Esophagus muscularis mucosa (tissue), 4 donors: ENCODE measurements around the gene CLDN4.

ENCODE experiments used
- CTCF ChIP-seq, 3 experiments: fragments of 200-600 bp in 2 of 3; fragments of 450-650 bp in 1 of 3; sonication (generic) in 2 of 3; IDR thresholded peaks; one replicate each; pipeline ENCODE4 v1.5.1; 2017 to 2019; ENCODE audit warnings: antibody characterized with exemption in 3 of 3, mild to moderate bottlenecking in 2 of 3, moderate library complexity in 1 of 3
- EP300 ChIP-seq: sonication (generic); formaldehyde crosslinking; IDR thresholded peaks from one replicate; pipeline ENCODE4 v1.6.1; 2017; ENCODE audit warnings: antibody characterized with exemption
- POLR2A ChIP-seq: fragments of 450-650 bp; IDR thresholded peaks from one replicate; pipeline ENCODE4 v1.6.1; 2017; ENCODE audit warnings: antibody characterized with exemption, moderate library complexity, mild to moderate bottlenecking, low read depth
- POLR2AphosphoS5 ChIP-seq, 2 donors: sonication (generic); formaldehyde crosslinking; IDR thresholded peaks; one replicate each; pipeline ENCODE4 v1.6.1; 2017; ENCODE audit warnings: antibody characterized with exemption in 2 of 2

GRCh38 chr7:73829505-73829904 is 1.3 kb upstream of the CLDN4 start:
- TF ChIP-seq CTCF (IDR thresholded peaks at IDR 0.05) (no peak), POLR2A (no peak), EP300 (no peak), POLR2AphosphoS5 (IDR thresholded peaks at IDR 0.05) (no peak)
